ENCODE data around the gene TRIM8. TPM values are rescaled to one million over a fixed set of nuclear protein-coding genes. Genes with fewer than 3 reads are reported as not detected.

TRIM8 gene
- total and polyA plus RNA-seq, 2 of the 4 experiments (the other 2 are of a cell fraction) = 25.5 to 126 TPM

GRCh38 chr10:102683736-102684135 lies 39.5 kb downstream of the TRIM8 start:
- H2BK5ac ChIP-seq (ENCODE audit: low read depth, low read length, poor library complexity, severe bottlenecking) = no peak overlapping the region
- H3K4me3 ChIP-seq (ENCODE audit: insufficient read depth, low read depth, low read length) = no peak overlapping the region
- H3K27me3 ChIP-seq (ENCODE audit: control insufficient read depth, insufficient read depth, low read length) = no peaks in the 10 kb centered on the region
- POLR2A ChIA-PET (ENCODE audit: unreplicated experiment) = no interaction called here
- H4K8ac ChIP-seq (ENCODE audit: low read depth in 2 of 2, low read length in 2 of 2) = no peak overlapping the region
- no peak overlapping the region for H3K27ac ChIP-seq (ENCODE audit: insufficient read depth, low read length)
- H3K9me1 ChIP-seq (ENCODE audit: insufficient read depth, low read length) = peaks cover 12% of the 10 kb centered on the region
- H3K18ac ChIP-seq (ENCODE audit: low read depth, low read length) = no peak overlapping the region
- no peak overlapping the region for H2BK120ac ChIP-seq (ENCODE audit: low read depth, low read length)
- dilution Hi-C loops (cut with HindIII; ENCODE audit: low sequenced_read_pairs, unreplicated experiment) = no loop called here
- H3K4me2 ChIP-seq (ENCODE audit: low read depth, low read length) = no peak overlapping the region
- no peaks in the 10 kb centered on the region for H4K20me1 ChIP-seq (ENCODE audit: insufficient read depth, low read length)
- H2BK20ac ChIP-seq (ENCODE audit: low read depth, low read length) = no peak overlapping the region
- CTCF ChIA-PET = no interaction called here
- H3K9ac ChIP-seq (ENCODE audit: low read depth, low read length) = no peak overlapping the region
- 98% methylated on average over 4 of the region's 5 CpGs; no CpG with 5 or more reads in 1 of the 2 experiments for WGBS, 2 experiments (ENCODE audit: extremely low coverage in 2 of 2, insufficient read length in 1 of 2)
- no peak overlapping the region for H3K56ac ChIP-seq (ENCODE audit: extremely low read depth, insufficient read depth, low read length)
- H2AFZ ChIP-seq (replicated peaks; ENCODE audit: low read length, poor library complexity) = no peak overlapping the region
- no peak overlapping the region for H4K5ac ChIP-seq (ENCODE audit: low read depth, low read length)
- intact Hi-C loops (cut with micrococcal nuclease) = no loop called here
- no peak overlapping the region for H2BK15ac ChIP-seq (ENCODE audit: low read depth, low read length)
- H3K9me3 ChIP-seq (ENCODE audit: control insufficient read depth, insufficient read depth, low read length) = no peaks in the 10 kb centered on the region
- no peak overlapping the region for H2AK5ac ChIP-seq (ENCODE audit: low read depth, low read length)
- peaks cover 8% of the 10 kb centered on the region for H3K4me1 ChIP-seq (ENCODE audit: control insufficient read depth, insufficient read depth, low read length)
- TF ChIP-seq NFE2L2 (IDR thresholded peaks at IDR 0.05; ENCODE audit: low read depth, low read length) (no peak), MXI1 (IDR thresholded peaks at IDR 0.05; ENCODE audit: borderline replicate concordance, low read depth, low read length) (no peak), CTCF (conservative IDR thresholded peaks at IDR 0.05; ENCODE audit: low read depth, low read length) (no peak), MAFK (IDR thresholded peaks at IDR 0.05; ENCODE audit: low read depth, low read length) (no peak), ELK1 (IDR thresholded peaks at IDR 0.05; ENCODE audit: borderline replicate concordance, low read depth, low read length) (no peak), RCOR1 (IDR thresholded peaks at IDR 0.05; ENCODE audit: insufficient replicate concordance, low read length) (no peak), BHLHE40 (IDR thresholded peaks at IDR 0.05; ENCODE audit: low read depth, low read length) (no peak), USF2 (IDR thresholded peaks at IDR 0.05; ENCODE audit: low read depth, low read length) (no peak), POLR2A (IDR thresholded peaks at IDR 0.05; ENCODE audit: low read depth, low read length) (no peak), MAZ (IDR thresholded peaks at IDR 0.05; ENCODE audit: borderline replicate concordance, low read depth, low read length) (no peak), SMC3 (IDR thresholded peaks at IDR 0.05; ENCODE audit: low read depth, low read length) (no peak), CHD1 (IDR thresholded peaks at IDR 0.05; ENCODE audit: low read depth, low read length) (no peak), RFX5 (IDR thresholded peaks at IDR 0.05; ENCODE audit: low read depth, low read length) (no peak), RAD21 (IDR thresholded peaks at IDR 0.05; ENCODE audit: low read length) (no peak), FOS (IDR thresholded peaks at IDR 0.05; ENCODE audit: low read depth, low read length) (no peak), CEBPB (IDR thresholded peaks at IDR 0.05; ENCODE audit: low read depth, low read length) (no peak)
- in situ Hi-C loops (cut with MboI; ENCODE audit: low sequenced_read_pairs) = no loop called here
- ATAC-seq (ENCODE audit: low read depth) (no peak), DNase-seq (no peak)
- no peak overlapping the region for H3K4ac ChIP-seq (ENCODE audit: low read depth, low read length)
- no peak overlapping the region for H4K91ac ChIP-seq (ENCODE audit: insufficient read depth, low read depth, low read length)
- no peak overlapping the region for H2AK9ac ChIP-seq (replicated peaks; ENCODE audit: low read depth, low read length, poor library complexity)
- BruUV-seq (replicated peaks) = no TSS peak
- no peak overlapping the region for H3K14ac ChIP-seq (replicated peaks; ENCODE audit: low read depth, low read length)
- peaks cover 1 to 12% of the 10 kb centered on the region in 2 experiments; a peak in 2 of 4 replicates for H3K79me1 ChIP-seq (ENCODE audit: low read depth in 1 of 2, low read length in 2 of 2)
- H3K23ac ChIP-seq (ENCODE audit: low read depth, low read length) = peak overlapping the region; percentile 13; the same call in 1 of the 2 replicates
- peaks cover 16% of the 10 kb centered on the region for H3K36me3 ChIP-seq (ENCODE audit: control insufficient read depth, insufficient read depth, low read length)
